Measurements from ENCODE around the gene SUGP1.
"Not testable (repeated sequence)": the region's sequence is repeated elsewhere in the genome, so short reads cannot be mapped to it uniquely, and the experiment has no call there.

SUGP1 gene, protein sequence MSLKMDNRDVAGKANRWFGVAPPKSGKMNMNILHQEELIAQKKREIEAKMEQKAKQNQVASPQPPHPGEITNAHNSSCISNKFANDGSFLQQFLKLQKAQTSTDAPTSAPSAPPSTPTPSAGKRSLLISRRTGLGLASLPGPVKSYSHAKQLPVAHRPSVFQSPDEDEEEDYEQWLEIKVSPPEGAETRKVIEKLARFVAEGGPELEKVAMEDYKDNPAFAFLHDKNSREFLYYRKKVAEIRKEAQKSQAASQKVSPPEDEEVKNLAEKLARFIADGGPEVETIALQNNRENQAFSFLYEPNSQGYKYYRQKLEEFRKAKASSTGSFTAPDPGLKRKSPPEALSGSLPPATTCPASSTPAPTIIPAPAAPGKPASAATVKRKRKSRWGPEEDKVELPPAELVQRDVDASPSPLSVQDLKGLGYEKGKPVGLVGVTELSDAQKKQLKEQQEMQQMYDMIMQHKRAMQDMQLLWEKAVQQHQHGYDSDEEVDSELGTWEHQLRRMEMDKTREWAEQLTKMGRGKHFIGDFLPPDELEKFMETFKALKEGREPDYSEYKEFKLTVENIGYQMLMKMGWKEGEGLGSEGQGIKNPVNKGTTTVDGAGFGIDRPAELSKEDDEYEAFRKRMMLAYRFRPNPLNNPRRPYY

GRCh38 chr19:19320361-19321140 lies at the start of gene SUGP1, which contains the start of gene MAU2:
Gene SUGP1 (minus strand): TSS chr19:19320509. CDS start chr19:19320496, 13 bp downstream.
Gene MAU2 (plus strand): TSS chr19:19320829. CDS start chr19:19320860, 31 bp downstream.
- peak; percentile 95 for DNase-seq

GRCh38 chr19:19368087-19368486 lies 47.8 kb upstream of the SUGP1 start:
- DNase-seq = no peak

- peak; percentile 83 for DNase-seq
These were observed 46.4 kb upstream of the SUGP1 start for GRCh38 chr19:19366434-19367396.

GRCh38 chr19:19362075-19362474 lies 41.8 kb upstream of the SUGP1 start:
- DNase-seq = no peak

- peak; percentile 83 for DNase-seq
These were observed 40.8 kb upstream of the SUGP1 start for GRCh38 chr19:19361075-19361594.

DNA sequence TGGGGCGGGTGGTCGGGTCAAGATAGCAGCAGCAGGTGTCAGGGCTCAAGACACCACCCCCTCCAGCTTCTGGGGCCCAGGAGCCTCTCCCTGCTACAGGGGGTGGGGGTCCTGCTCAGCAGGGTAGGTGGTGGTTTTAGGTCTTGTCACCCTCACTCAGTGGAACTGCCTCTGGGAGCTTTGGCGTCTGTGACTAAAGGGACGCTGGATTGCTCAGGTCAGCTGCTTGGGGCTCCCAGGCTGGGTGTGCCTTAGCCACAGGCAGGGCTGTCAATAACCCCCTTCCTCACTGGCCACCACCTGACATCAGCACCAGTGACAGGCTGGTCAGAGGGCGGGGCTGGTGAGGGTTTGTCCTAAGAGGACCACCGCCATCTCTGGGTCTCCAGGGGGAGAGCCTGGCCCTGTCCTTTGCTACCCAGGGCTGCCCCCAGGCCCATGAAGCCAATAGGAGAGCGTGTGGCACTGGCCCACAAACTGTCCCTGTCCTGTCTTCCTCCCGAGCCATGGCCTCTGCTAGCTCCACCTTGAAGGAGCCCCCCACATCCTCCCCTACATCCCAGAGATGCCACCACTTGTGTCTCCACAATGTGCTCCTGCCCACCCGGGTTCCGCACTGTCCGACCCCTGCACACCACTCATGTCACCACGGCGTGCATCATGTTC lies 36.7 kb upstream of the SUGP1 start:
- no peak for DNase-seq

DNA sequence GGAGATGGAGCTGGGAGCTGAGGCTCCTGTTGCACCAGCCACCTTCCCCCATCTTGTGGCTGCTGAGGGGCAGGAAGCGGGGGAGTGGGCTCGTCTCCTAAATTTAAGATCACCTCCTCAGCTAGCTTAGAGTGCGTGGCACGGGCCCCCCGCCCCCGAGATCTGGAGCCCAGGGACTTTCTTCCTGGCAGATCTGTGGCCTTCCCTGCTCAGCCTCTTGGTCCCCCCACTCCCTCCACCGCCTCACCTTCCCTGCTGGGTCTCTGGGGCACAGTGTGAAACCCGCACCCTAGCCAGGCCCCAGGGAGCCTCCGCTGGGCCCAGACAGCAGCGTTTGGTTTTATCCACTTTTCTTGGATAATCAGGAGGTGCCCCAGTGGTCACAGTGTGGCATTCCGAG lies 36.2 kb upstream of the SUGP1 start:
- no peak for DNase-seq

GRCh38 chr19:19355606-19356139 lies 35.4 kb upstream of the SUGP1 start:
- DNase-seq = no peak

GRCh38 chr19:19354932-19355331 lies 34.6 kb upstream of the SUGP1 start:
- no peak for DNase-seq

- DNase-seq = no peak
These were observed 33.7 kb upstream of the SUGP1 start for GRCh38 chr19:19354007-19354406.

GRCh38 chr19:19352823-19353222 lies 32.5 kb upstream of the SUGP1 start:
- DNase-seq = no peak

DNA sequence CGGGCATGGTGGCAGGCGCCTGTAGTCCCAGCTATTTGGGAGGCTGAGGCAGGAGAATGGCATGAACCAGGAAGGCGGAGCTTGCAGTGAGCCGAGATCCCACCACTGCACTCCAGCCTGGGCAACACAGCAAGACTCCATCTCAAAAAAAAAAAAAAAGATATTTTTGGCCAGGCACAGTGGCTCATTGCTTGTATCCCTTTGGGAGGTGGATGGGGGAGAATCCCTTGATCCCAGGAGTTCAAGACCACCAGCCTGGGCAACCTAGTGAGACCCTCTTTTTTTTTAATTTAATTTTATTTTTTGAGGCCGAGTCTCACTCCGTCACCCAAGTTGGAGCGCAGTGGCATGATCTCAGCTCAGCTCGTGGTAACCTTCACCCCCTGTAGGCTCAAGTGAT lies 30.4 kb upstream of the SUGP1 start:
- DNase-seq = not testable (repeated sequence)

GRCh38 chr19:19349365-19349764 lies 29.1 kb upstream of the SUGP1 start:
- no peak for DNase-seq

DNA sequence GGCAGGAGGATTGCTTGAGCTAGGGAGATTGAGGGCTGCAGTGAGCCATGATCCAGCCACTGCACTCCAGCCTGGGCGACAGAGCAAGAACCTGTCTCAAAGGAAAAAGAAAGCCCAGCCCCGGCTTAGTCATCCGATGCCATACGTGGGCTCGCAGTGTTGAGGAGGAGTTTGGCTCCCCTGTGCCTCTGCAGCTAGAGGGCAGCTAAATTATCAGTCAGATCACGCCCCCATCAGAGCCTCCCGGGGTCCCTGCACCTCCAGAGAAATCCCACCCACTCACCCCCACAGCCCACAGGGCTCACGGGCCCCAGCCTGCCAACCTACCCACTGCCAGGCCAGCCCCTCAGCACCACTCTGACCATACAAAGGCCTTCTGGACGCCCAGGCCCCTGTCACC lies 28.0 kb upstream of the SUGP1 start:
- DNase-seq = no peak

GRCh38 chr19:19347401-19348110 lies 27.2 kb upstream of the SUGP1 start:
- no peak for DNase-seq

DNA sequence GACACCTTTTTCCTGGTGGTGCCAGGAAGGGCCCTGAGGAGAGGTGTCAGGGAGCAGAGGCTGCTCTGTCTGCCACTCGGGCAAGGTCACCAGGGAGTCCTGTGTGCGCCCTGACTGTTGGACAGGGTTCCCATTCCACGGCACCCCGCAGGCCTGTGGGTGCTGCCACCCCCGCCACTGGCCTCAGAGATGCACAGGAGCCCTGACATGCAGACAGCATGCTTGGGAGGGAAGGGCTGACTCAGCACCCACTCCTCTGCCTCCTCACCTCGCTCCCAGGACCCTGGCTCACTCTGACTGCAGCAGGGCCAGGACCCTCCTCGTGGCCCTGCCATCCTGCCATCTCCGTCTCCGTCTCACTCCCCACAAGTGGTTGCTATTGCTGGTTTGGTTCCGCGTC lies 25.7 kb upstream of the SUGP1 start:
- no peak for DNase-seq

- DNase-seq = no peak
These were observed 24.9 kb upstream of the SUGP1 start for GRCh38 chr19:19345232-19345631.

DNA sequence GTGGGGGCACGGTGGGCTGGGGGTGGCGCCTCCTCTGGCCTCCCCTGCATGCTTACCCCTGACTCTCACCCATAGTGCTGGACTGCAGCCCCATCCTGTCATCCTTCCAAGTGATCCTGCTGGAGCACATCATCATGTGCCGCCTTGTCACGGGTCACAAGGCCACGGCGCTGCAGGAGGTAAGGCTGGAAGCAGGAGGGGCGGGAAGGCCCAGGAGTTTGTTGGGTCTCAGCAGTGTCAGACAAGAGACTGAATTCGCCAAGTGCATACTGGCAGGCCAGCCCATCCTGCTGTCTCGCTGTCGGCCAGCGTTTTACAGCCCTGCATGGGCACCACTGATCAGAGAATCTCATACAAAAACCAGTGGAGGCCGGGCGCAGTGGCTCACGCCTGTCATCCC lies 23.5 kb upstream of the SUGP1 start:
- no peak for DNase-seq

GRCh38 chr19:19343016-19343362 lies 22.7 kb upstream of the SUGP1 start:
- no peak for DNase-seq

All from activated CD4-positive, alpha-beta T cell treated with anti-CD3 and anti-CD28 coated beads, Interleukin-10, Interleukin-2, amounts not matched to agents 100 ng/mL and 50 ng/mL, durations not matched to agents 16 hours and 8 hours (primary cell).